CD14-positive monocyte (primary cell): ENCODE data around the gene NDE1. TPM values are rescaled to one million over a fixed set of nuclear protein-coding genes. Genes with fewer than 3 reads are reported as not detected.
A peak's percentile ranks its signal among the peaks of the same experiment; 100 is the strongest.
"Not testable (repeated sequence)": the region's sequence is repeated elsewhere in the genome, so short reads cannot be mapped to it uniquely, and the experiment has no call there.

ENCODE experiments used
- DNase-seq, 3 donors: peaks; one replicate each; pipeline ENCODE4 v3.0.0-alpha.2; 2011 to 2022
- H2AFZ ChIP-seq: 2 replicates; pipeline ENCODE4 v1.6.0; 2012; ENCODE audit warnings: mild to moderate bottlenecking, low read depth, low read length, inconsistent platforms; ENCODE audit not compliant: insufficient read depth, poor library complexity, severe bottlenecking
- H3K27ac ChIP-seq, 2 donors: 1 replicate in 1 of 2; 2 replicates in 1 of 2; pipeline ENCODE4 v1.5.1; 2012 to 2013; ENCODE audit warnings: low read length in 2 of 2, control low read depth in 1 of 2, inconsistent platforms in 1 of 2, low read depth in 1 of 2, mild to moderate bottlenecking in 1 of 2
- H3K27me3 ChIP-seq, 2 donors: one replicate each; pipeline versions ENCODE4 v1.6.0 to v1.6.1; 2011 to 2013; ENCODE audit warnings: low read length in 2 of 2; ENCODE audit not compliant: control insufficient read depth in 2 of 2, insufficient read depth in 2 of 2
- H3K36me3 ChIP-seq, 2 donors: replicated peaks in 1 of 2; 1 replicate in 1 of 2; 2 replicates in 1 of 2; pipeline versions ENCODE4 v1.5.1 to v1.6.1; 2012 to 2013; ENCODE audit warnings: low read length in 2 of 2, control low read depth in 1 of 2, inconsistent platforms in 1 of 2, mild to moderate bottlenecking in 1 of 2; ENCODE audit not compliant: insufficient read depth in 2 of 2, control insufficient read depth in 1 of 2
- H3K4me1 ChIP-seq, 2 donors: 1 replicate in 1 of 2; 2 replicates in 1 of 2; pipeline versions ENCODE4 v1.5.1 to v1.6.1; 2012 to 2013; ENCODE audit warnings: low read length in 2 of 2, control low read depth in 1 of 2, inconsistent platforms in 1 of 2, mild to moderate bottlenecking in 1 of 2, moderate library complexity in 1 of 2; ENCODE audit not compliant: insufficient read depth in 2 of 2, control insufficient read depth in 1 of 2
- H3K4me2 ChIP-seq: replicated peaks from 2 replicates; pipeline ENCODE3; 2012; ENCODE audit warnings: low read length, moderate library complexity, mild to moderate bottlenecking; ENCODE audit not compliant: poor library complexity, severe bottlenecking; ENCODE audit errors: extremely low read depth
- H3K4me3 ChIP-seq, 3 experiments: fragments of 200-600 bp in 1 of 3; sonication (generic) in 1 of 3; replicated peaks in 1 of 3; 1 replicate in 2 of 3; 2 replicates in 1 of 3; pipeline ENCODE4 v1.5.1; 2011 to 2013; ENCODE audit warnings: low read length in 3 of 3, mild to moderate bottlenecking in 3 of 3, control low read depth in 2 of 3, low read depth in 2 of 3, inconsistent platforms in 1 of 3, moderate library complexity in 1 of 3
- H3K79me2 ChIP-seq: 2 replicates; pipeline ENCODE4 v1.6.0; 2012; ENCODE audit warnings: mild to moderate bottlenecking, control low read depth, inconsistent platforms, low read length, moderate library complexity; ENCODE audit not compliant: insufficient read depth
- H3K9ac ChIP-seq: 2 replicates; pipeline ENCODE4 v1.6.0; 2017; ENCODE audit warnings: low read length, mild to moderate bottlenecking; ENCODE audit not compliant: insufficient read depth, poor library complexity, severe bottlenecking
- H3K9me3 ChIP-seq, 2 donors: replicated peaks in 1 of 2; 1 replicate in 1 of 2; 2 replicates in 1 of 2; pipeline versions ENCODE4 v1.5.1 to v1.6.1; 2012 to 2013; ENCODE audit warnings: low read length in 2 of 2, control low read depth in 1 of 2; ENCODE audit not compliant: control insufficient read depth in 1 of 2, insufficient read depth in 1 of 2
- H4K20me1 ChIP-seq: 2 replicates; pipeline ENCODE4 v1.6.0; 2012; ENCODE audit warnings: mild to moderate bottlenecking, low read length, control low read depth, moderate library complexity; ENCODE audit not compliant: insufficient read depth
- H3K27ac Mint-ChIP-seq, 7 donors: one replicate each; pipeline ENCODE4 v1.8.0; 2020; ENCODE audit warnings: mild to moderate bottlenecking in 7 of 7, mixed read lengths in 7 of 7, moderate library complexity in 6 of 7, inconsistent platforms in 2 of 7
- H3K27me3 Mint-ChIP-seq, 3 donors: one replicate each; pipeline ENCODE4 v1.8.0; 2021 to 2022; ENCODE audit warnings: low read depth in 3 of 3, mild to moderate bottlenecking in 3 of 3, mixed read lengths in 3 of 3, moderate library complexity in 3 of 3, inconsistent platforms in 1 of 3
- H3K36me3 Mint-ChIP-seq, 2 donors: one replicate each; pipeline ENCODE4 v1.8.0; 2020; ENCODE audit warnings: mixed read lengths in 2 of 2, inconsistent platforms in 1 of 2, mild to moderate bottlenecking in 1 of 2
- H3K4me1 Mint-ChIP-seq: one replicate; pipeline ENCODE4 v1.8.0; 2020; ENCODE audit warnings: mild to moderate bottlenecking, mixed read lengths
- H3K4me3 Mint-ChIP-seq, 2 donors: one replicate each; pipeline ENCODE4 v1.8.0; 2020; ENCODE audit warnings: mild to moderate bottlenecking in 2 of 2, mixed read lengths in 2 of 2, moderate library complexity in 1 of 2
- H3K9me3 Mint-ChIP-seq, 7 donors: one replicate each; pipeline ENCODE4 v1.8.0; 2020 to 2022; ENCODE audit warnings: mixed read lengths in 7 of 7, mild to moderate bottlenecking in 6 of 7, moderate library complexity in 6 of 7, inconsistent platforms in 2 of 7
- CTCF ChIP-seq: fragments of 200-600 bp; IDR thresholded peaks from one replicate; pipeline ENCODE4 v1.8.0; 2022; ENCODE audit warnings: antibody characterized with exemption, mild to moderate bottlenecking
- WGBS: methylation state at CpG from one replicate; pipeline ENCODE4 v1.1.5; 2013; ENCODE audit warnings: missing lambda C conversion rate; ENCODE audit not compliant: insufficient coverage; 5-methylcytosine and 5-hydroxymethylcytosine counted together
- intact Hi-C, 2 donors: fragments of 100-400 bp; cut with micrococcal nuclease; formaldehyde crosslinking; loops; one replicate each; pipeline versions ENCODE4 v1.15.0 to v1.15.1; 2023
- polyA plus RNA-seq, 3 donors: library from polyadenylated mRNA; depleted of rRNA in 1 of 3; unstranded in 2 of 3; stranded (reverse) in 1 of 3; fragments of 300-500 nt in 2 of 3; fragments of >200 nt in 1 of 3; fragmentation: Illumina TruSeq in 2 of 3; gene quantifications; 1 replicate in 2 of 3; 2 replicates in 1 of 3; pipeline ENCODE4 v1.2.3, GENCODE V29; 2012 to 2021

Gene NDE1
- polyA plus RNA-seq, 3 donors = 26.0 to 47.8 (median 28.0) TPM

- H3K9ac ChIP-seq = no peak overlapping the region
- H2AFZ ChIP-seq = no peak overlapping the region
- no peak for TF ChIP-seq CTCF
- no peak overlapping the region for H3K27ac ChIP-seq
- peaks cover 43 to 54% of the 10 kb centered on the region in 2 donors for H3K36me3 ChIP-seq
- intact Hi-C loops = no loop called here
- 88% methylated on average over 14 of the region's 18 CpGs for WGBS
- Mint-ChIP-seq H3K27ac (peak overlapping the region in 1 of 7 donors; percentile 74), H3K36me3 (peaks cover 35 to 45% of the 10 kb centered on the region in 2 donors), H3K4me1 (no peaks in the 10 kb centered on the region), H3K4me3 (no peak overlapping the region), H3K9me3 (peaks cover 0 to 3% (median 0%) of the 10 kb centered on the region in 7 donors), H3K27me3 (peaks cover 0 to 5% (median 0%) of the 10 kb centered on the region in 3 donors)
- H3K79me2 ChIP-seq = no peaks in the 10 kb centered on the region
- no peak for DNase-seq
- no peaks in the 10 kb centered on the region for H3K4me1 ChIP-seq
- no peak overlapping the region for H3K4me3 ChIP-seq
- H3K9me3 ChIP-seq = no peaks in the 10 kb centered on the region
- no peaks in the 10 kb centered on the region for H3K27me3 ChIP-seq
- no peaks in the 10 kb centered on the region for H4K20me1 ChIP-seq
- no peak overlapping the region for H3K4me2 ChIP-seq
Measured at GRCh38 chr16:15726715-15727114, 76.7 kb downstream of the NDE1 start.

GRCh38 chr16:15727697-15728096 is 77.7 kb downstream of the NDE1 start:
- H3K4me3 ChIP-seq, H3K4me2 ChIP-seq, H3K4me1 ChIP-seq, H4K20me1 ChIP-seq, H3K4me3 Mint-ChIP-seq, H3K9me3 Mint-ChIP-seq, H3K9ac ChIP-seq, DNase-seq, H3K27me3 ChIP-seq, H3K79me2 ChIP-seq, H3K27ac ChIP-seq, H3K27me3 Mint-ChIP-seq, H3K27ac Mint-ChIP-seq, H3K4me1 Mint-ChIP-seq, intact Hi-C loops, H3K9me3 ChIP-seq, H2AFZ ChIP-seq: not testable (repeated sequence)
- WGBS = 100% methylated on average over 2 of the region's 5 CpGs
- H3K36me3 ChIP-seq = peaks cover 37 to 50% of the 10 kb centered on the region in 2 donors
- peaks cover 31 to 38% of the 10 kb centered on the region in 2 donors for H3K36me3 Mint-ChIP-seq
